H9 (cell line): Measurements from ENCODE around the gene SYTL1. TPM values are rescaled to one million over a fixed set of nuclear protein-coding genes. Genes with fewer than 3 reads are reported as not detected.

Source experiments
- DNase-seq: peaks from one replicate; pipeline ENCODE4 v3.0.0-alpha.2; 2017
- H2AFZ ChIP-seq: one replicate; pipeline ENCODE4 v1.6.1; 2013; ENCODE audit warnings: mild to moderate bottlenecking, low read length, control low read depth, moderate library complexity
- H2AK5ac ChIP-seq: 2 replicates; pipeline ENCODE4 v1.6.1; 2013; ENCODE audit warnings: low read length, control low read depth, mixed read lengths; ENCODE audit not compliant: insufficient read length
- H2BK120ac ChIP-seq: one replicate; pipeline ENCODE4 v1.6.1; 2013; ENCODE audit warnings: low read depth, mild to moderate bottlenecking, low read length, control low read depth, inconsistent platforms; ENCODE audit not compliant: poor library complexity, severe bottlenecking
- H2BK12ac ChIP-seq: 2 replicates; pipeline ENCODE4 v1.6.1; 2013; ENCODE audit warnings: low read length, control low read depth, mixed read lengths, low read depth; ENCODE audit not compliant: insufficient read length
- H2BK15ac ChIP-seq: 2 replicates; pipeline ENCODE4 v1.6.1; 2013; ENCODE audit warnings: low read depth, low read length, control low read depth
- H2BK20ac ChIP-seq: one replicate; pipeline ENCODE4 v1.6.1; 2013; ENCODE audit warnings: low read depth, mild to moderate bottlenecking, low read length, control low read depth, inconsistent platforms; ENCODE audit not compliant: poor library complexity, severe bottlenecking
- H2BK5ac ChIP-seq: 2 replicates; pipeline ENCODE4 v1.6.1; 2013; ENCODE audit warnings: low read length, control low read depth, mixed read lengths; ENCODE audit not compliant: insufficient read length
- H3K14ac ChIP-seq: 2 replicates; pipeline ENCODE4 v1.6.1; 2013; ENCODE audit warnings: low read length, control low read depth; ENCODE audit not compliant: insufficient read depth
- H3K18ac ChIP-seq: 2 replicates; pipeline ENCODE4 v1.6.1; 2013; ENCODE audit warnings: low read depth, mild to moderate bottlenecking, mixed read lengths, low read length, control low read depth; ENCODE audit not compliant: insufficient read length
- H3K23ac ChIP-seq: 2 replicates; pipeline ENCODE4 v1.6.1; 2013; ENCODE audit warnings: low read length, control low read depth, mixed read lengths, low read depth; ENCODE audit not compliant: insufficient read length
- H3K23me2 ChIP-seq: 2 replicates; pipeline ENCODE4 v1.6.1; 2013; ENCODE audit warnings: low read depth, mild to moderate bottlenecking, mixed read lengths, low read length, control low read depth; ENCODE audit not compliant: insufficient read length, poor library complexity, severe bottlenecking
- H3K27ac ChIP-seq: 2 replicates; pipeline ENCODE4 v1.5.1; 2013; ENCODE audit warnings: low read length, control low read depth, mixed read lengths, low read depth; ENCODE audit not compliant: insufficient read length
- H3K27me3 ChIP-seq: 2 replicates; pipeline ENCODE4 v1.6.1; 2013; ENCODE audit warnings: low read length, control low read depth, inconsistent platforms; ENCODE audit not compliant: insufficient read depth
- H3K4ac ChIP-seq: 2 replicates; pipeline ENCODE4 v1.6.1; 2013; ENCODE audit warnings: low read depth, mild to moderate bottlenecking, control low read depth, inconsistent platforms, low read length, moderate library complexity
- H3K4me1 ChIP-seq: 2 replicates; pipeline ENCODE4 v1.6.1; 2013; ENCODE audit warnings: low read length, control low read depth, inconsistent platforms; ENCODE audit not compliant: insufficient read depth
- H3K4me2 ChIP-seq: 2 replicates; pipeline ENCODE4 v1.6.1; 2013; ENCODE audit warnings: low read length, control low read depth, mixed read lengths; ENCODE audit not compliant: insufficient read length, insufficient read depth
- H3K56ac ChIP-seq: 2 replicates; pipeline ENCODE4 v1.6.1; 2013; ENCODE audit warnings: low read depth, mild to moderate bottlenecking, mixed read lengths, low read length, control low read depth; ENCODE audit not compliant: insufficient read length
- H3K79me1 ChIP-seq: 2 replicates; pipeline ENCODE4 v1.6.1; 2013; ENCODE audit warnings: low read depth, mild to moderate bottlenecking, moderate library complexity, low read length, control low read depth, inconsistent platforms; ENCODE audit not compliant: insufficient read depth, poor library complexity, severe bottlenecking
- H3K79me2 ChIP-seq: 2 replicates; pipeline ENCODE4 v1.6.1; 2013; ENCODE audit warnings: low read length, control low read depth, inconsistent platforms; ENCODE audit not compliant: insufficient read depth
- H3K9ac ChIP-seq: 2 replicates; pipeline ENCODE4 v1.6.1; 2013; ENCODE audit warnings: low read length, control low read depth, mixed read lengths; ENCODE audit not compliant: insufficient read length; ENCODE audit errors: extremely low read depth
- H3K9me3 ChIP-seq: one replicate; pipeline ENCODE4 v1.6.1; 2013; ENCODE audit warnings: low read depth, low read length, inconsistent platforms; ENCODE audit not compliant: control insufficient read depth
- H3T11ph ChIP-seq: one replicate; pipeline ENCODE4 v1.6.1; 2013; ENCODE audit warnings: mild to moderate bottlenecking, low read length, control low read depth, inconsistent platforms
- H4K20me1 ChIP-seq: one replicate; pipeline ENCODE4 v1.6.1; 2013; ENCODE audit not compliant: control insufficient read depth, insufficient read length, insufficient read depth
- H4K5ac ChIP-seq: 2 replicates; pipeline ENCODE4 v1.6.1; 2013; ENCODE audit warnings: low read depth, mild to moderate bottlenecking, mixed read lengths, low read length, control low read depth; ENCODE audit not compliant: insufficient read length
- H4K8ac ChIP-seq: replicated peaks from 2 replicates; pipeline ENCODE4 v1.6.1; 2013; ENCODE audit warnings: low read length, control low read depth, mixed read lengths, low read depth; ENCODE audit not compliant: insufficient read length
- H4K91ac ChIP-seq: 2 replicates; pipeline ENCODE4 v1.6.1; 2013; ENCODE audit warnings: low read depth, mild to moderate bottlenecking, moderate library complexity, mixed read lengths, low read length, control low read depth; ENCODE audit not compliant: insufficient read length
- H3K27ac Mint-ChIP-seq, 3 experiments: 2 replicates in 2 of 3; 3 replicates in 1 of 3; pipeline ENCODE4 v1.8.0; 2020 to 2021; ENCODE audit warnings: mixed read lengths in 3 of 3, mild to moderate bottlenecking in 1 of 3, moderate library complexity in 1 of 3
- H3K27me3 Mint-ChIP-seq: 2 replicates; pipeline ENCODE4 v1.8.0; 2021; ENCODE audit warnings: low read depth, mild to moderate bottlenecking, moderate library complexity, mixed read lengths
- H3K36me3 Mint-ChIP-seq, 3 experiments: 2 replicates in 2 of 3; 3 replicates in 1 of 3; pipeline ENCODE4 v1.8.0; 2020 to 2021; ENCODE audit warnings: low read depth in 3 of 3, mixed read lengths in 3 of 3; ENCODE audit not compliant: insufficient read depth in 1 of 3
- H3K4me1 Mint-ChIP-seq, 2 experiments: 2 replicates each; pipeline ENCODE4 v1.8.0; 2020; ENCODE audit warnings: mixed read lengths in 2 of 2
- H3K4me3 Mint-ChIP-seq, 2 experiments: 2 replicates in 1 of 2; 3 replicates in 1 of 2; pipeline ENCODE4 v1.8.0; 2020 to 2021; ENCODE audit warnings: mild to moderate bottlenecking in 2 of 2, mixed read lengths in 2 of 2, moderate library complexity in 1 of 2
- H3K9me3 Mint-ChIP-seq, 2 experiments: 2 replicates in 1 of 2; 3 replicates in 1 of 2; pipeline ENCODE4 v1.8.0; 2020; ENCODE audit warnings: mild to moderate bottlenecking in 2 of 2, mixed read lengths in 2 of 2, moderate library complexity in 1 of 2
- WGBS: extraction: QIAGEN DNeasy Blood & Tissue Kit; methylation state at CpG from one replicate; pipeline ENCODE4 v1.1.7; 2013; ENCODE audit warnings: missing lambda C conversion rate, low lambda C conversion rate, mixed read lengths; ENCODE audit not compliant: insufficient read length; ENCODE audit errors: extremely low coverage; 5-methylcytosine and 5-hydroxymethylcytosine counted together
- total RNA-seq: library from RNA; stranded (reverse); gene quantifications from 2 replicates; pipeline ENCODE4 v1.2.1, GENCODE V29; 2021
- TF ChIP-seq, protein P1 (sequence below): fragments of 200-600 bp; sonication (generic); conservative IDR thresholded peaks from 3 replicates; pipeline ENCODE4 v1.8.0; 2021; ENCODE audit warnings: antibody characterized with exemption, mild to moderate bottlenecking

SYTL1 gene
- total RNA-seq, 1 experiment from 2014 or later = 12.0 TPM

GRCh38 chr1:27314737-27315136 lies 27.1 kb upstream of the SYTL1 start:
- peaks cover 4 to 6% of the 10 kb centered on the region in 2 experiments; a peak in 1 of 4 replicates for H3K4me1 Mint-ChIP-seq
- Histone ChIP-seq H2BK5ac (no peak overlapping the region), H3K27ac (no peak overlapping the region), H3K23ac (no peak overlapping the region), H3K9me3 (no peaks in the 10 kb centered on the region), H2BK120ac (no peak overlapping the region), H3K23me2 (no peaks in the 10 kb centered on the region), H3K18ac (no peak overlapping the region), H3K14ac (no peak overlapping the region), H3K4me1 (no peaks in the 10 kb centered on the region), H2AFZ (no peak overlapping the region), H3K56ac (no peak overlapping the region), H3K4me2 (no peak overlapping the region), H4K5ac (no peak overlapping the region), H3K79me2 (no peaks in the 10 kb centered on the region), H3T11ph (no peak overlapping the region), H3K27me3 (no peaks in the 10 kb centered on the region; the same call in 1 of the 2 replicates), H3K79me1 (no peaks in the 10 kb centered on the region), H4K91ac (no peak overlapping the region), H3K9ac (no peak overlapping the region), H2BK15ac (no peak overlapping the region), H4K8ac (no peak overlapping the region), H2BK12ac (no peak overlapping the region), H3K4ac (no peak overlapping the region), H2AK5ac (no peak overlapping the region), H2BK20ac (no peak overlapping the region), H4K20me1 (no peaks in the 10 kb centered on the region)
- H3K36me3 Mint-ChIP-seq = no peaks in the 10 kb centered on the region
- no peak for DNase-seq
- H3K4me3 Mint-ChIP-seq = no peak overlapping the region
- no peaks in the 10 kb centered on the region for H3K9me3 Mint-ChIP-seq
- H3K27me3 Mint-ChIP-seq = peaks cover 14% of the 10 kb centered on the region
- TF ChIP-seq, protein P1, sequence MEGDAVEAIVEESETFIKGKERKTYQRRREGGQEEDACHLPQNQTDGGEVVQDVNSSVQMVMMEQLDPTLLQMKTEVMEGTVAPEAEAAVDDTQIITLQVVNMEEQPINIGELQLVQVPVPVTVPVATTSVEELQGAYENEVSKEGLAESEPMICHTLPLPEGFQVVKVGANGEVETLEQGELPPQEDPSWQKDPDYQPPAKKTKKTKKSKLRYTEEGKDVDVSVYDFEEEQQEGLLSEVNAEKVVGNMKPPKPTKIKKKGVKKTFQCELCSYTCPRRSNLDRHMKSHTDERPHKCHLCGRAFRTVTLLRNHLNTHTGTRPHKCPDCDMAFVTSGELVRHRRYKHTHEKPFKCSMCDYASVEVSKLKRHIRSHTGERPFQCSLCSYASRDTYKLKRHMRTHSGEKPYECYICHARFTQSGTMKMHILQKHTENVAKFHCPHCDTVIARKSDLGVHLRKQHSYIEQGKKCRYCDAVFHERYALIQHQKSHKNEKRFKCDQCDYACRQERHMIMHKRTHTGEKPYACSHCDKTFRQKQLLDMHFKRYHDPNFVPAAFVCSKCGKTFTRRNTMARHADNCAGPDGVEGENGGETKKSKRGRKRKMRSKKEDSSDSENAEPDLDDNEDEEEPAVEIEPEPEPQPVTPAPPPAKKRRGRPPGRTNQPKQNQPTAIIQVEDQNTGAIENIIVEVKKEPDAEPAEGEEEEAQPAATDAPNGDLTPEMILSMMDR = no peak
- no CpG with 5 or more reads among the region's 2 CpGs for WGBS
- no peak overlapping the region; a peak in 1 of 7 replicates for H3K27ac Mint-ChIP-seq
